Fibroblast of lung (primary cell): ENCODE measurements around the gene CAMKMT.

Source experiments
- CTCF ChIP-seq, 2 donors: IDR thresholded peaks in 1 of 2; conservative IDR thresholded peaks in 1 of 2; 1 replicate in 1 of 2; 2 replicates in 1 of 2; pipeline ENCODE4 v1.5.1; 2011 to 2012; ENCODE audit warnings: low read length in 2 of 2, control low read depth in 1 of 2, inconsistent platforms in 1 of 2, low read depth in 1 of 2, mild to moderate bottlenecking in 1 of 2
- EZH2 ChIP-seq: IDR thresholded peaks from 2 replicates; pipeline ENCODE4 v1.5.1; 2012; ENCODE audit warnings: low read length, control low read depth, mild to moderate bottlenecking; ENCODE audit errors: missing control alignments

- no peak for TF ChIP-seq CTCF (conservative IDR thresholded peaks at IDR 0.05 in 1 of 2, IDR thresholded peaks at IDR 0.05 in 1 of 2; ENCODE audit: low read depth in 1 of 2, low read length in 2 of 2)
- no peak for TF ChIP-seq EZH2
These were observed 428.4 kb downstream of the CAMKMT start for GRCh38 chr2:44789971-44790721.
